ENCODE results near the gene ITPK1. TPM values are rescaled to one million over a fixed set of nuclear protein-coding genes. Genes with fewer than 3 reads are reported as not detected.
A peak's percentile ranks its signal among the peaks of the same experiment; 100 is the strongest.
"Not testable (repeated sequence)": the region's sequence is repeated elsewhere in the genome, so short reads cannot be mapped to it uniquely, and the experiment has no call there.

ITPK1 gene
- total and polyA plus RNA-seq, 2 experiments from 2014 or later: 35.9 to 101 TPM

GRCh38 chr14:93163564-93163963 is 47.8 kb upstream of the ITPK1 start (continued):
- TF ChIP-seq, protein P1, sequence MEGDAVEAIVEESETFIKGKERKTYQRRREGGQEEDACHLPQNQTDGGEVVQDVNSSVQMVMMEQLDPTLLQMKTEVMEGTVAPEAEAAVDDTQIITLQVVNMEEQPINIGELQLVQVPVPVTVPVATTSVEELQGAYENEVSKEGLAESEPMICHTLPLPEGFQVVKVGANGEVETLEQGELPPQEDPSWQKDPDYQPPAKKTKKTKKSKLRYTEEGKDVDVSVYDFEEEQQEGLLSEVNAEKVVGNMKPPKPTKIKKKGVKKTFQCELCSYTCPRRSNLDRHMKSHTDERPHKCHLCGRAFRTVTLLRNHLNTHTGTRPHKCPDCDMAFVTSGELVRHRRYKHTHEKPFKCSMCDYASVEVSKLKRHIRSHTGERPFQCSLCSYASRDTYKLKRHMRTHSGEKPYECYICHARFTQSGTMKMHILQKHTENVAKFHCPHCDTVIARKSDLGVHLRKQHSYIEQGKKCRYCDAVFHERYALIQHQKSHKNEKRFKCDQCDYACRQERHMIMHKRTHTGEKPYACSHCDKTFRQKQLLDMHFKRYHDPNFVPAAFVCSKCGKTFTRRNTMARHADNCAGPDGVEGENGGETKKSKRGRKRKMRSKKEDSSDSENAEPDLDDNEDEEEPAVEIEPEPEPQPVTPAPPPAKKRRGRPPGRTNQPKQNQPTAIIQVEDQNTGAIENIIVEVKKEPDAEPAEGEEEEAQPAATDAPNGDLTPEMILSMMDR (conservative IDR thresholded peaks at IDR 0.05; ENCODE audit: low read depth in 2 of 2): no peak
- TF ChIP-seq EZH2 (IDR thresholded peaks at IDR 0.05; ENCODE audit: low read depth, unreplicated experiment): no peak
- TF ChIP-seq EZH2phosphoT487 (IDR thresholded peaks at IDR 0.05; ENCODE audit: unreplicated experiment): no peak
- TF ChIP-seq REST (IDR thresholded peaks at IDR 0.05; ENCODE audit: unreplicated experiment): no peak
- TF ChIP-seq STAT1 (IDR thresholded peaks at IDR 0.05; ENCODE audit: unreplicated experiment): no peak
- TF ChIP-seq CREB1 (CRISPR knock-in tag; IDR thresholded peaks at IDR 0.05; ENCODE audit: low read depth): no peak
- no peak for TF ChIP-seq ZNF331 (CRISPR knock-in tag; IDR thresholded peaks at IDR 0.05; ENCODE audit: low read depth)

- Histone ChIP-seq H3K4me3 (no peak overlapping the region), H3F3A (replicated peaks; ENCODE audit: low read depth) (no peaks in the 10 kb centered on the region), H3K36me3 (ENCODE audit: insufficient read depth) (no peaks in the 10 kb centered on the region), H4K20me1 (replicated peaks; ENCODE audit: insufficient read depth) (no peaks in the 10 kb centered on the region), H3K27ac (ENCODE audit: low read depth) (no peak overlapping the region), H3K79me2 (replicated peaks; ENCODE audit: insufficient read depth) (no peaks in the 10 kb centered on the region), H3K4me2 (no peak overlapping the region), H3K4me1 (ENCODE audit: insufficient read depth) (peaks cover 5% of the 10 kb centered on the region; the same call in 1 of the 2 replicates), H3K27me3 (ENCODE audit: insufficient read depth) (no peaks in the 10 kb centered on the region), H2AFZ (peak overlapping the region; percentile 59; the same call in 1 of the 2 replicates), H3K9me2 (ENCODE audit: insufficient read depth) (no peaks in the 10 kb centered on the region)
- no peak for TF ChIP-seq CREB1 (CRISPR knock-in tag; IDR thresholded peaks at IDR 0.05; ENCODE audit: low read depth)
- peaks cover 8% of the 10 kb centered on the region; the same call in 2 of the 3 replicates for H3K4me1 Mint-ChIP-seq
- H3K36me3 Mint-ChIP-seq (ENCODE audit: low read depth): no peaks in the 10 kb centered on the region
- ATAC-seq (no peak), DNase-seq (ENCODE audit: low spot score) (no peak)
- H3K27me3 Mint-ChIP-seq (ENCODE audit: insufficient read depth, low read depth, poor library complexity): peaks cover 7% of the 10 kb centered on the region
- H3K27ac Mint-ChIP-seq: no peak overlapping the region
- H3K4me3 Mint-ChIP-seq: no peak overlapping the region
- H3K9me3 Mint-ChIP-seq: no peaks in the 10 kb centered on the region
Observed at GRCh38 chr14:93161411-93161940, 45.8 kb upstream of the ITPK1 start.

GRCh38 chr14:93160353-93160801 is 44.7 kb upstream of the ITPK1 start:
- DNase-seq (ENCODE audit: low spot score): peak; percentile 73
- Mint-ChIP-seq H3K36me3 (ENCODE audit: low read depth) (no peaks in the 10 kb centered on the region), H3K27me3 (ENCODE audit: insufficient read depth, low read depth, poor library complexity) (peaks cover 8% of the 10 kb centered on the region), H3K27ac (no peak overlapping the region; the same call in 1 of the 2 replicates), H3K4me3 (no peak overlapping the region), H3K9me3 (no peaks in the 10 kb centered on the region), H3K4me1 (peaks cover 8% of the 10 kb centered on the region)
- Histone ChIP-seq H3K4me1 (ENCODE audit: insufficient read depth) (peaks cover 5% of the 10 kb centered on the region; the same call in 1 of the 2 replicates), H3F3A (replicated peaks; ENCODE audit: low read depth) (no peaks in the 10 kb centered on the region), H4K20me1 (replicated peaks; ENCODE audit: insufficient read depth) (no peaks in the 10 kb centered on the region), H3K4me2 (no peak overlapping the region), H3K79me2 (replicated peaks; ENCODE audit: insufficient read depth) (no peaks in the 10 kb centered on the region), H3K27ac (ENCODE audit: low read depth) (peak overlapping the region; percentile 45; the same call in 1 of the 2 replicates), H3K4me3 (no peak overlapping the region), H3K27me3 (ENCODE audit: insufficient read depth) (no peaks in the 10 kb centered on the region), H2AFZ (peak overlapping the region; percentile 90), H3K36me3 (ENCODE audit: insufficient read depth) (no peaks in the 10 kb centered on the region), H3K9me2 (ENCODE audit: insufficient read depth) (no peaks in the 10 kb centered on the region)
- TF ChIP-seq, protein P1 (conservative IDR thresholded peaks at IDR 0.05; ENCODE audit: low read depth in 2 of 2): peak; percentile 50 to 78
- no peak for TF ChIP-seq EZH2 (IDR thresholded peaks at IDR 0.05; ENCODE audit: low read depth, unreplicated experiment)
- no peak for TF ChIP-seq POLR2AphosphoS5 (IDR thresholded peaks at IDR 0.05; ENCODE audit: low read depth)
- peak; percentile 82 for ATAC-seq

- not testable (repeated sequence) for H4K20me1 ChIP-seq (replicated peaks; ENCODE audit: insufficient read depth); H3K4me1 Mint-ChIP-seq; H3K36me3 ChIP-seq (ENCODE audit: insufficient read depth); H3F3A ChIP-seq (replicated peaks; ENCODE audit: low read depth); H3K4me2 ChIP-seq; ATAC-seq; H3K9me3 Mint-ChIP-seq; H3K27ac ChIP-seq (ENCODE audit: low read depth); H2AFZ ChIP-seq; H3K27ac Mint-ChIP-seq; DNase-seq (ENCODE audit: low spot score); H3K4me3 Mint-ChIP-seq; H3K4me3 ChIP-seq; H3K79me2 ChIP-seq (replicated peaks; ENCODE audit: insufficient read depth); H3K36me3 Mint-ChIP-seq (ENCODE audit: low read depth); H3K27me3 ChIP-seq (ENCODE audit: insufficient read depth); H3K4me1 ChIP-seq (ENCODE audit: insufficient read depth); H3K9me2 ChIP-seq (ENCODE audit: insufficient read depth)
- peaks cover 12% of the 10 kb centered on the region for H3K27me3 Mint-ChIP-seq (ENCODE audit: insufficient read depth, low read depth, poor library complexity)
Observed at GRCh38 chr14:93159625-93160352, 44.1 kb upstream of the ITPK1 start.

Data from GM23338 (cell line).